IMR-90 (cell line): ENCODE measurements around the gene ANKRD18B.
"Not testable (repeated sequence)": the region's sequence is repeated elsewhere in the genome, so short reads cannot be mapped to it uniquely, and the experiment has no call there.

Experiments
- MAFK ChIP-seq: IDR thresholded peaks from 2 replicates; pipeline ENCODE4 v1.6.1; 2012; ENCODE audit warnings: low read depth, low read length, improper control_type of control experiment
- MAZ ChIP-seq: IDR thresholded peaks from 2 replicates; pipeline ENCODE4 v1.6.1; 2012; ENCODE audit warnings: low read depth, mild to moderate bottlenecking, low read length, improper control_type of control experiment, moderate library complexity, borderline replicate concordance
- POLR2A ChIP-seq: IDR thresholded peaks from 2 replicates; pipeline ENCODE4 v1.6.1; 2012; ENCODE audit warnings: mild to moderate bottlenecking, low read depth, low read length
- TF ChIP-seq, protein P1 (sequence below): conservative IDR thresholded peaks from 2 replicates; pipeline ENCODE4 v1.5.1; 2012; ENCODE audit warnings: mild to moderate bottlenecking, low read depth, low read length, improper control_type of control experiment

DNA sequence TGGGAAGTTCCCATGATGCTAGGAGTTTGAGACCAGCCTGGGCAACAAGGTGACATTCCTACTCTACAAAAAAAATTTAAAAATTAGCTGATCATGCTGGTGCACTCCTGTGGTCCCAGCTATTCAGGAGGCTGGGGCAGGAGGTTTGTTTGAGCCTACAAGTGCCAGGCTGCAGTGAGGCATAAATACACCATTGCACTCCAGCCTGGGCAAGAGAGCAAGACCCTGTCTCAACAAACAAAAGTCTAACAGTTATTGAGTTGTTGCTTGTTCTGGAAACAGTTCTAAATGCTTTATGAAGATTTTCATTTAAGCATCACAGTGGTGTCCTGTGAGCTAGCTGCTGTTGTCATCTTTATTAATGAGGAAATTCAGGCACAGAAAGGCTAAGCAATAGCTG lies 4.0 kb downstream of the ANKRD18B start:
- not testable (repeated sequence) for TF ChIP-seq MAFK, POLR2A, MAZ
- TF ChIP-seq, protein P1, sequence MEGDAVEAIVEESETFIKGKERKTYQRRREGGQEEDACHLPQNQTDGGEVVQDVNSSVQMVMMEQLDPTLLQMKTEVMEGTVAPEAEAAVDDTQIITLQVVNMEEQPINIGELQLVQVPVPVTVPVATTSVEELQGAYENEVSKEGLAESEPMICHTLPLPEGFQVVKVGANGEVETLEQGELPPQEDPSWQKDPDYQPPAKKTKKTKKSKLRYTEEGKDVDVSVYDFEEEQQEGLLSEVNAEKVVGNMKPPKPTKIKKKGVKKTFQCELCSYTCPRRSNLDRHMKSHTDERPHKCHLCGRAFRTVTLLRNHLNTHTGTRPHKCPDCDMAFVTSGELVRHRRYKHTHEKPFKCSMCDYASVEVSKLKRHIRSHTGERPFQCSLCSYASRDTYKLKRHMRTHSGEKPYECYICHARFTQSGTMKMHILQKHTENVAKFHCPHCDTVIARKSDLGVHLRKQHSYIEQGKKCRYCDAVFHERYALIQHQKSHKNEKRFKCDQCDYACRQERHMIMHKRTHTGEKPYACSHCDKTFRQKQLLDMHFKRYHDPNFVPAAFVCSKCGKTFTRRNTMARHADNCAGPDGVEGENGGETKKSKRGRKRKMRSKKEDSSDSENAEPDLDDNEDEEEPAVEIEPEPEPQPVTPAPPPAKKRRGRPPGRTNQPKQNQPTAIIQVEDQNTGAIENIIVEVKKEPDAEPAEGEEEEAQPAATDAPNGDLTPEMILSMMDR, result not testable (repeated sequence)
